SK-N-SH treated with all-trans-retinoic acid at 6 μM for 48 hours (cell line): Measurements from ENCODE around the gene INTS6L.

Experiments used
- ATAC-seq: fragments of 200-7000 bp; cut with Tn5 transposase; 3 replicates; pipeline ENCODE4 v1.9.1; 2020; ENCODE audit warnings: mild to moderate bottlenecking, moderate library complexity
- ARNTL ChIP-seq: fragments of 450-650 bp; formaldehyde crosslinking; IDR thresholded peaks from 2 replicates; pipeline ENCODE4 v1.5.0; 2020; ENCODE audit warnings: low read depth, mild to moderate bottlenecking, moderate library complexity, borderline replicate concordance
- BACH2 ChIP-seq: fragments of 250-450 bp; sonication (Bioruptor Pico); IDR thresholded peaks from 2 replicates; pipeline ENCODE4 v1.9.0; 2021; ENCODE audit warnings: mild to moderate bottlenecking, borderline replicate concordance
- CREB5 ChIP-seq: fragments of 250-450 bp; sonication (Bioruptor Pico); IDR thresholded peaks from 2 replicates; pipeline ENCODE4 v1.5.1; 2020; ENCODE audit warnings: low read depth, mild to moderate bottlenecking, moderate library complexity
- CSRNP3 ChIP-seq: fragments of 250-450 bp; sonication (Bioruptor Pico); IDR thresholded peaks from 2 replicates; pipeline ENCODE4 v1.5.1; 2021; ENCODE audit warnings: mild to moderate bottlenecking, moderate library complexity
- ESRRG ChIP-seq: fragments of 250-450 bp; sonication (Bioruptor Pico); IDR thresholded peaks from 2 replicates; pipeline ENCODE4 v1.6.1; 2021; ENCODE audit warnings: mild to moderate bottlenecking
- GLIS3 ChIP-seq: fragments of 250-450 bp; sonication (Bioruptor Pico); IDR thresholded peaks from 2 replicates; pipeline ENCODE4 v1.5.0; 2020; ENCODE audit warnings: mild to moderate bottlenecking, moderate library complexity
- ISL1 ChIP-seq: fragments of 250-450 bp; sonication (Bioruptor Pico); IDR thresholded peaks from 2 replicates; pipeline ENCODE4 v2.1.2; 2022; ENCODE audit warnings: mild to moderate bottlenecking, moderate library complexity
- PATZ1 ChIP-seq: fragments of 250-450 bp; sonication (Bioruptor Pico); IDR thresholded peaks from 2 replicates; pipeline ENCODE4 v1.8.0; 2020; ENCODE audit warnings: mild to moderate bottlenecking, moderate library complexity, borderline replicate concordance
- POU6F1 ChIP-seq: fragments of 250-450 bp; sonication (Bioruptor Pico); IDR thresholded peaks from 2 replicates; pipeline ENCODE4 v1.8.0; 2021; ENCODE audit warnings: low read depth, mild to moderate bottlenecking, moderate library complexity, borderline replicate concordance
- PPARA ChIP-seq: fragments of 250-450 bp; sonication (Bioruptor Pico); IDR thresholded peaks from 2 replicates; pipeline ENCODE4 v1.5.0; 2020; ENCODE audit warnings: mild to moderate bottlenecking, borderline replicate concordance
- RARB ChIP-seq: fragments of 250-450 bp; sonication (Bioruptor Pico); IDR thresholded peaks from 2 replicates; pipeline ENCODE4 v1.8.0; 2021; ENCODE audit warnings: mild to moderate bottlenecking, moderate library complexity
- SNAI2 ChIP-seq: fragments of 250-450 bp; sonication (Bioruptor Pico); IDR thresholded peaks from 2 replicates; pipeline ENCODE4 v1.5.0; 2020; ENCODE audit warnings: mild to moderate bottlenecking, moderate library complexity
- TCF4 ChIP-seq: fragments of 250-450 bp; sonication (Bioruptor Pico); IDR thresholded peaks from 2 replicates; pipeline ENCODE4 v1.8.0; 2021; ENCODE audit warnings: mild to moderate bottlenecking, moderate library complexity, borderline replicate concordance
- TOX ChIP-seq: fragments of 250-450 bp; sonication (Bioruptor Pico); IDR thresholded peaks from 2 replicates; pipeline ENCODE4 v1.8.0; 2021; ENCODE audit warnings: mild to moderate bottlenecking, moderate library complexity, borderline replicate concordance
- TSHZ2 ChIP-seq: fragments of 250-450 bp; sonication (Bioruptor Pico); IDR thresholded peaks from 2 replicates; pipeline ENCODE4 v1.5.0; 2020; ENCODE audit warnings: mild to moderate bottlenecking, moderate library complexity
- ZC3H10 ChIP-seq: fragments of 250-450 bp; sonication (Bioruptor Pico); IDR thresholded peaks from 2 replicates; pipeline ENCODE4 v1.5.1; 2021; ENCODE audit warnings: mild to moderate bottlenecking, moderate library complexity
- ZFP3 ChIP-seq: fragments of 250-450 bp; sonication (Bioruptor Pico); IDR thresholded peaks from 2 replicates; pipeline ENCODE4 v1.5.0; 2020; ENCODE audit warnings: mild to moderate bottlenecking, moderate library complexity
- ZFP30 ChIP-seq: fragments of 450-650 bp; formaldehyde crosslinking; IDR thresholded peaks from 2 replicates; pipeline ENCODE4 v1.5.0; 2022; ENCODE audit warnings: mild to moderate bottlenecking, moderate library complexity
- ZNF565 ChIP-seq: fragments of 450-650 bp; formaldehyde crosslinking; conservative IDR thresholded peaks from 2 replicates; pipeline ENCODE4 v1.5.0; 2020; ENCODE audit warnings: low read depth, mild to moderate bottlenecking, moderate library complexity
- ZNF70 ChIP-seq: fragments of 450-650 bp; formaldehyde crosslinking; IDR thresholded peaks from 2 replicates; pipeline ENCODE4 v1.5.0; 2020; ENCODE audit warnings: mild to moderate bottlenecking, moderate library complexity
- ZNF8 ChIP-seq: fragments of 450-650 bp; formaldehyde crosslinking; IDR thresholded peaks from 2 replicates; pipeline ENCODE4 v1.5.0; 2020; ENCODE audit warnings: mild to moderate bottlenecking, moderate library complexity

INTS6L gene

GRCh38 chrX:135522878-135523693, 2.6 kb downstream of the INTS6L start:
- TF ChIP-seq ZFP30 (no peak), CSRNP3 (CRISPR knock-in tag) (no peak), GLIS3 (CRISPR knock-in tag) (no peak), TCF4 (no peak), PPARA (CRISPR knock-in tag) (no peak), ARNTL (no peak), ZC3H10 (CRISPR knock-in tag) (no peak), SNAI2 (CRISPR knock-in tag) (no peak), BACH2 (CRISPR knock-in tag) (no peak), PATZ1 (CRISPR knock-in tag) (no peak), ESRRG (CRISPR knock-in tag) (no peak), ZNF70 (CRISPR knock-in tag) (no peak), RARB (CRISPR knock-in tag) (no peak)
- no peak for ATAC-seq

GRCh38 chrX:135528254-135528653, 7.8 kb downstream of the INTS6L start:
- no peak for ATAC-seq
- TF ChIP-seq ZNF70 (CRISPR knock-in tag) (no peak), BACH2 (CRISPR knock-in tag) (no peak), ISL1 (CRISPR knock-in tag) (no peak), ESRRG (CRISPR knock-in tag) (no peak), ZNF8 (CRISPR knock-in tag) (no peak), GLIS3 (CRISPR knock-in tag) (no peak), ARNTL (no peak), ZNF565 (CRISPR knock-in tag) (no peak), TOX (CRISPR knock-in tag) (no peak), TSHZ2 (CRISPR knock-in tag) (no peak), SNAI2 (CRISPR knock-in tag) (no peak), RARB (CRISPR knock-in tag) (no peak), POU6F1 (CRISPR knock-in tag) (no peak)

- ATAC-seq, result no peak
- TF ChIP-seq ZFP3 (no peak), CREB5 (CRISPR knock-in tag) (no peak), ZC3H10 (CRISPR knock-in tag) (no peak), RARB (CRISPR knock-in tag) (no peak), PATZ1 (CRISPR knock-in tag) (no peak), ZNF565 (CRISPR knock-in tag) (no peak), TCF4 (no peak), ZNF8 (CRISPR knock-in tag) (no peak)
Measured at GRCh38 chrX:135528756-135529155, 8.3 kb downstream of the INTS6L start.
